Ecto neural progenitor cell (in vitro differentiated cells): Measurements from ENCODE around the gene TTC24.
"Not testable (repeated sequence)": the region's sequence is repeated elsewhere in the genome, so short reads cannot be mapped to it uniquely, and the experiment has no call there.

Source experiments
- DNase-seq: peaks from one replicate; pipeline ENCODE4 v3.0.0-alpha.2; 2018; ENCODE audit warnings: low spot score

Gene TTC24

GRCh38 chr1:156587927-156588326 lies 8.4 kb downstream of the TTC24 start:
- DNase-seq = not testable (repeated sequence)

- no peak for DNase-seq
Observed at GRCh38 chr1:156589546-156589945, 10.0 kb downstream of the TTC24 start.

GRCh38 chr1:156590326-156591180 lies 11.0 kb downstream of the TTC24 start:
- no peak for DNase-seq

- DNase-seq = no peak
Observed at GRCh38 chr1:156591181-156591431, 11.6 kb downstream of the TTC24 start.

- peak; percentile 88 for DNase-seq
Observed at GRCh38 chr1:156591432-156592157, 12.1 kb downstream of the TTC24 start, which contains the start of gene NAXE. TSS of gene NAXE (plus strand) at chr1:156591776. CDS start at chr1:156591805, 29 bp downstream.

GRCh38 chr1:156592158-156592909 lies 12.8 kb downstream of the TTC24 start:
- DNase-seq = no peak

GRCh38 chr1:156592910-156593660 lies 13.6 kb downstream of the TTC24 start:
- DNase-seq = no peak

- DNase-seq = no peak
Observed at GRCh38 chr1:156593661-156593989, 14.1 kb downstream of the TTC24 start.

- DNase-seq = no peak
Observed at GRCh38 chr1:156594190-156594589, 14.7 kb downstream of the TTC24 start.

GRCh38 chr1:156595016-156595415 lies 15.5 kb downstream of the TTC24 start:
- DNase-seq = no peak

- no peak for DNase-seq
Observed at GRCh38 chr1:156596426-156596825, 16.9 kb downstream of the TTC24 start.

GRCh38 chr1:156598125-156598524 lies 18.6 kb downstream of the TTC24 start:
- DNase-seq = no peak

- DNase-seq = no peak
Observed at GRCh38 chr1:156598731-156599432, 19.4 kb downstream of the TTC24 start.

GRCh38 chr1:156599811-156600210 lies 20.3 kb downstream of the TTC24 start:
- DNase-seq = no peak

GRCh38 chr1:156600733-156601121 lies 21.2 kb downstream of the TTC24 start:
- DNase-seq = no peak

GRCh38 chr1:156601122-156601830 lies 21.8 kb downstream of the TTC24 start, which contains the start of gene GPATCH4:
TSS of gene GPATCH4 (minus strand) at chr1:156601479.
- peak; percentile 87 for DNase-seq

GRCh38 chr1:156601892-156602291 lies 22.4 kb downstream of the TTC24 start:
- DNase-seq = no peak

- no peak for DNase-seq
Observed at GRCh38 chr1:156602557-156602993, 23.1 kb downstream of the TTC24 start.

GRCh38 chr1:156607344-156607743 lies 27.8 kb downstream of the TTC24 start:
- not testable (repeated sequence) for DNase-seq

- no peak for DNase-seq
Observed at GRCh38 chr1:156608036-156608674, 28.6 kb downstream of the TTC24 start.
